Kidney (tissue), 14 donors: ENCODE measurements around the gene VCL. TPM values are rescaled to one million over a fixed set of nuclear protein-coding genes. Genes with fewer than 3 reads are reported as not detected.

Experiments
- DNase-seq, 5 donors: peaks; one replicate each; pipeline ENCODE4 v3.0.0-alpha.2; 2013 to 2020
- FAIRE-seq: peaks from 2 replicates; lab custom pipeline; 2012; peaks lifted over from hg19 to GRCh38; lab: Jason Lieb, UNC
- H3K27ac ChIP-seq, 2 donors: one replicate each; pipeline ENCODE4 v1.7.0; 2013; ENCODE audit warnings: low read depth in 2 of 2, low read length in 2 of 2, inconsistent platforms in 1 of 2
- H3K27me3 ChIP-seq: one replicate; pipeline ENCODE4 v1.7.1; 2013; ENCODE audit warnings: low read length, inconsistent platforms; ENCODE audit not compliant: control insufficient read depth, insufficient read depth
- H3K36me3 ChIP-seq, 3 donors: one replicate each; pipeline versions ENCODE4 v1.7.0 to v1.7.1; 2013; ENCODE audit warnings: low read length in 3 of 3, control low read depth in 1 of 3, inconsistent platforms in 1 of 3; ENCODE audit not compliant: insufficient read depth in 3 of 3, control insufficient read depth in 2 of 3
- H3K4me1 ChIP-seq, 3 donors: one replicate each; pipeline versions ENCODE4 v1.7.0 to v1.7.1; 2013; ENCODE audit warnings: low read length in 3 of 3, inconsistent platforms in 1 of 3, low read depth in 1 of 3; ENCODE audit not compliant: control insufficient read depth in 2 of 3, insufficient read depth in 2 of 3
- H3K4me3 ChIP-seq, 3 donors: one replicate each; pipeline versions ENCODE4 v1.7.0 to v1.8.1; 2013; ENCODE audit warnings: low read length in 3 of 3, control low read depth in 1 of 3, inconsistent platforms in 1 of 3
- H3K9ac ChIP-seq, 3 donors: one replicate each; pipeline versions ENCODE4 v1.7.0 to v1.7.1; 2013; ENCODE audit warnings: low read length in 3 of 3, control low read depth in 1 of 3, inconsistent platforms in 1 of 3
- H3K9me3 ChIP-seq, 3 donors: one replicate each; pipeline versions ENCODE4 v1.7.0 to v1.7.1; 2013; ENCODE audit warnings: low read length in 3 of 3, control low read depth in 1 of 3, inconsistent platforms in 1 of 3; ENCODE audit not compliant: control insufficient read depth in 2 of 3, insufficient read depth in 1 of 3
- intact Hi-C: fragments of 100-400 bp; cut with DNase I; formaldehyde crosslinking; loops from one replicate; pipeline ENCODE4 v1.11.1; 2022
- polyA plus RNA-seq: library from polyadenylated mRNA; stranded (reverse); fragments of 350-450 nt; fragmentation: Illumina TruSeq; extraction: RNeasy Lipid Tissue Mini Kit (QIAGEN cat#74804); gene quantifications from one replicate; pipeline ENCODE4 v1.2.3, GENCODE V29; 2014; ENCODE audit warnings: low read depth, low replicate concordance; ENCODE audit not compliant: insufficient read depth
- total RNA-seq: library from RNA; stranded (reverse); fragmentation: NEBNext Ultra II Directional; extraction: Animal tissue kit (Norgen Biotek cat#: 25700); gene quantifications from one replicate; pipeline ENCODE4 v1.2.1, GENCODE V29; 2021
- TF ChIP-seq, protein P1 (sequence below): IDR thresholded peaks from 3 replicates; pipeline ENCODE4 v1.5.1; 2012; ENCODE audit warnings: mild to moderate bottlenecking, moderate library complexity, borderline replicate concordance; ENCODE audit not compliant: insufficient read depth; ENCODE audit errors: extremely low read depth
- donor health status: control.
- donor health status: control.
- donor health status: control.
- donor health status: control.
- donor health status: control.
- donor health status: DM: yes; HTN: yes; CAD: no.
- donor health status: Normal renal cell carcinoma (clear cell type).

The VCL gene
- total and polyA plus RNA-seq, 2 donors from 2014 or later, result 23.8 to 167 TPM

DNA sequence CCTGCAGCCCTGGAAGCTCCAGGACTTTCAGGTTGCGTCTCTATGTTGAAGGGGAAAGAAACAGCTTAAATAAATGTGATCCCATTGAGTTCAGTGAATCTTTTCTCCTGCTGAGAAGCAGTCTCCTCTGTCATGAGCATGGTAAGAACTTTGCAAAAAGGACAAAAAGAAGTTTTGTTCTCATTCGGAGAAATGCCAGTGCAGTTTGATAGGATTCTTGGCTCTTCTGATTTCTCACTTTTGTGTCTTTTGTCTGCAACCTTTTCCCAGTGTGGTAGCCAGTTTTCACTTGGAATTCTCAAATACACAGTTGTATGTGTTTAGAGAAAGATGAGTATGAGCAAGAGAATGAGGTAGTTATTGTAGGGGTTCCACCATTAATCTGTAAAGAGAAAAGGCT is 88.4 kb downstream of the VCL start:
- Histone ChIP-seq H3K36me3 (peaks cover 6 to 22% (median 15%) of the 10 kb centered on the region in 3 donors), H3K4me1 (no peaks in the 10 kb centered on the region), H3K27me3 (no peaks in the 10 kb centered on the region), H3K27ac (no peak overlapping the region), H3K4me3 (no peak overlapping the region), H3K9me3 (no peaks in the 10 kb centered on the region), H3K9ac (no peak overlapping the region)
- TF ChIP-seq, protein P1, sequence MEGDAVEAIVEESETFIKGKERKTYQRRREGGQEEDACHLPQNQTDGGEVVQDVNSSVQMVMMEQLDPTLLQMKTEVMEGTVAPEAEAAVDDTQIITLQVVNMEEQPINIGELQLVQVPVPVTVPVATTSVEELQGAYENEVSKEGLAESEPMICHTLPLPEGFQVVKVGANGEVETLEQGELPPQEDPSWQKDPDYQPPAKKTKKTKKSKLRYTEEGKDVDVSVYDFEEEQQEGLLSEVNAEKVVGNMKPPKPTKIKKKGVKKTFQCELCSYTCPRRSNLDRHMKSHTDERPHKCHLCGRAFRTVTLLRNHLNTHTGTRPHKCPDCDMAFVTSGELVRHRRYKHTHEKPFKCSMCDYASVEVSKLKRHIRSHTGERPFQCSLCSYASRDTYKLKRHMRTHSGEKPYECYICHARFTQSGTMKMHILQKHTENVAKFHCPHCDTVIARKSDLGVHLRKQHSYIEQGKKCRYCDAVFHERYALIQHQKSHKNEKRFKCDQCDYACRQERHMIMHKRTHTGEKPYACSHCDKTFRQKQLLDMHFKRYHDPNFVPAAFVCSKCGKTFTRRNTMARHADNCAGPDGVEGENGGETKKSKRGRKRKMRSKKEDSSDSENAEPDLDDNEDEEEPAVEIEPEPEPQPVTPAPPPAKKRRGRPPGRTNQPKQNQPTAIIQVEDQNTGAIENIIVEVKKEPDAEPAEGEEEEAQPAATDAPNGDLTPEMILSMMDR, result no peak
- DNase-seq, result no peak
- intact Hi-C loops, result no loop called here
- FAIRE-seq, result no peak

DNA sequence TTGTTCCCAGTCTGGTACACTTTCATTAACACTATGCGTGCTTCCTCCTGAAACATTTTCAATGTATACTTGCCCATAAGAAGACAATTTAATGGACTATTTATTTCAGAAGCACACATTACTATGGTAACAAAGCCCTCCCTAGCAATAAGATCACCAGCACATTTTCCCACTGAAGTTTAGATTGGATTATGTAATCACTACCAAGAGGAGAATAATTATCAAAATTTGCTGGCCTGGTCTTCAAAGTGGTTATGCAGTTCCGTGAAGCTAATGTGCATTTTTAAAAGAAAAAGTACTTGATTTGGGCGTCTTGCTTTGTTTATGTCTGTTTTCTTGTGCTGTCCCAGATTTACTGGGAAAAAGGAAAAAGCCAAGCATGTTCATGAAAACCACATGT is 90.8 kb downstream of the VCL start:
- no peak overlapping the region for H3K4me3 ChIP-seq
- H3K9ac ChIP-seq, result no peak overlapping the region
- H3K27ac ChIP-seq, result no peak overlapping the region
- FAIRE-seq (no peak), DNase-seq (no peak)
- no peaks in the 10 kb centered on the region for H3K9me3 ChIP-seq
- H3K4me1 ChIP-seq, result no peaks in the 10 kb centered on the region
- intact Hi-C loops, result no loop called here
- peaks cover 6 to 18% (median 10%) of the 10 kb centered on the region in 3 donors for H3K36me3 ChIP-seq
- no peaks in the 10 kb centered on the region for H3K27me3 ChIP-seq
- TF ChIP-seq, protein P1, result no peak

DNA sequence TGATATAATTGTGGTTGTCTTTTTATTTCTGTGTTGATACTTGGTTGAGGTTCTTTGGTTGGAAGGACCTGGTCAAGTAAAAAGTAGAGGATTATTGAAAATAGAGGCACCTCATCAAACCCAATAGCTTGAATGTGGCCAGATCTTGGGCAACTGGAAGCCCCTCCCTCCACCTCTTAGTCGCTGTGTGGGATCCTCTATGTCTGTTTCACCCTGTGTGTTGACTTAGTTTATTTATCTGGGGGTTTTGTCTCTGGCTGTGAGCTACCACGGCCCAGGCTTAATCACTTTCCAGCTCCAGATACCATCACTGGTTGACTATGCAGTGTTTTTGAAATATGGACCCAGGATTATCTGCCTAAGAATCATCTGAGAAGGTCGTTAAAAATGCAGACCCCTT is 94.5 kb downstream of the VCL start:
- H3K27me3 ChIP-seq, result no peaks in the 10 kb centered on the region
- no peak overlapping the region for H3K9ac ChIP-seq
- no peaks in the 10 kb centered on the region for H3K4me1 ChIP-seq
- DNase-seq (no peak), FAIRE-seq (no peak)
- H3K9me3 ChIP-seq, result no peaks in the 10 kb centered on the region
- no peak overlapping the region for H3K27ac ChIP-seq
- H3K4me3 ChIP-seq, result no peak overlapping the region
- TF ChIP-seq, protein P1, result no peak
- intact Hi-C loops, result no loop called here
- peaks cover 8 to 37% (median 22%) of the 10 kb centered on the region in 3 donors for H3K36me3 ChIP-seq
